SH-SY5Y (cell line): Measurements from ENCODE around the gene DAO.

Experiments used
- GATA2 ChIP-seq: IDR thresholded peaks from 2 replicates; pipeline ENCODE4 v1.6.1; 2011; ENCODE audit warnings: mild to moderate bottlenecking, low read depth, low read length
- GATA3 ChIP-seq: IDR thresholded peaks from 2 replicates; pipeline ENCODE4 v1.6.1; 2011; ENCODE audit warnings: low read depth, mild to moderate bottlenecking, low read length, moderate library complexity

GRCh38 chr12:108912361-108912760 is 32.5 kb downstream of the DAO start:
- TF ChIP-seq GATA2 (no peak), GATA3 (no peak)
